H9 (cell line): ENCODE data around the gene ARFGAP1. TPM values are rescaled to one million over a fixed set of nuclear protein-coding genes. Genes with fewer than 3 reads are reported as not detected.

Experiments
- DNase-seq: peaks from one replicate; pipeline ENCODE4 v3.0.0-alpha.2; 2017
- H2AFZ ChIP-seq: one replicate; pipeline ENCODE4 v1.6.1; 2013; ENCODE audit warnings: mild to moderate bottlenecking, low read length, control low read depth, moderate library complexity
- H2AK5ac ChIP-seq: 2 replicates; pipeline ENCODE4 v1.6.1; 2013; ENCODE audit warnings: low read length, control low read depth, mixed read lengths; ENCODE audit not compliant: insufficient read length
- H2BK120ac ChIP-seq: one replicate; pipeline ENCODE4 v1.6.1; 2013; ENCODE audit warnings: low read depth, mild to moderate bottlenecking, low read length, control low read depth, inconsistent platforms; ENCODE audit not compliant: poor library complexity, severe bottlenecking
- H2BK12ac ChIP-seq: 2 replicates; pipeline ENCODE4 v1.6.1; 2013; ENCODE audit warnings: low read length, control low read depth, mixed read lengths, low read depth; ENCODE audit not compliant: insufficient read length
- H2BK15ac ChIP-seq: 2 replicates; pipeline ENCODE4 v1.6.1; 2013; ENCODE audit warnings: low read depth, low read length, control low read depth
- H2BK20ac ChIP-seq: one replicate; pipeline ENCODE4 v1.6.1; 2013; ENCODE audit warnings: low read depth, mild to moderate bottlenecking, low read length, control low read depth, inconsistent platforms; ENCODE audit not compliant: poor library complexity, severe bottlenecking
- H2BK5ac ChIP-seq: 2 replicates; pipeline ENCODE4 v1.6.1; 2013; ENCODE audit warnings: low read length, control low read depth, mixed read lengths; ENCODE audit not compliant: insufficient read length
- H3K14ac ChIP-seq: 2 replicates; pipeline ENCODE4 v1.6.1; 2013; ENCODE audit warnings: low read length, control low read depth; ENCODE audit not compliant: insufficient read depth
- H3K18ac ChIP-seq: 2 replicates; pipeline ENCODE4 v1.6.1; 2013; ENCODE audit warnings: low read depth, mild to moderate bottlenecking, mixed read lengths, low read length, control low read depth; ENCODE audit not compliant: insufficient read length
- H3K23ac ChIP-seq: 2 replicates; pipeline ENCODE4 v1.6.1; 2013; ENCODE audit warnings: low read length, control low read depth, mixed read lengths, low read depth; ENCODE audit not compliant: insufficient read length
- H3K23me2 ChIP-seq: 2 replicates; pipeline ENCODE4 v1.6.1; 2013; ENCODE audit warnings: low read depth, mild to moderate bottlenecking, mixed read lengths, low read length, control low read depth; ENCODE audit not compliant: insufficient read length, poor library complexity, severe bottlenecking
- H3K27ac ChIP-seq: 2 replicates; pipeline ENCODE4 v1.5.1; 2013; ENCODE audit warnings: low read length, control low read depth, mixed read lengths, low read depth; ENCODE audit not compliant: insufficient read length
- H3K27me3 ChIP-seq: 2 replicates; pipeline ENCODE4 v1.6.1; 2013; ENCODE audit warnings: low read length, control low read depth, inconsistent platforms; ENCODE audit not compliant: insufficient read depth
- H3K4ac ChIP-seq: 2 replicates; pipeline ENCODE4 v1.6.1; 2013; ENCODE audit warnings: low read depth, mild to moderate bottlenecking, control low read depth, inconsistent platforms, low read length, moderate library complexity
- H3K4me1 ChIP-seq: 2 replicates; pipeline ENCODE4 v1.6.1; 2013; ENCODE audit warnings: low read length, control low read depth, inconsistent platforms; ENCODE audit not compliant: insufficient read depth
- H3K4me2 ChIP-seq: 2 replicates; pipeline ENCODE4 v1.6.1; 2013; ENCODE audit warnings: low read length, control low read depth, mixed read lengths; ENCODE audit not compliant: insufficient read length, insufficient read depth
- H3K56ac ChIP-seq: 2 replicates; pipeline ENCODE4 v1.6.1; 2013; ENCODE audit warnings: low read depth, mild to moderate bottlenecking, mixed read lengths, low read length, control low read depth; ENCODE audit not compliant: insufficient read length
- H3K79me1 ChIP-seq: 2 replicates; pipeline ENCODE4 v1.6.1; 2013; ENCODE audit warnings: low read depth, mild to moderate bottlenecking, moderate library complexity, low read length, control low read depth, inconsistent platforms; ENCODE audit not compliant: insufficient read depth, poor library complexity, severe bottlenecking
- H3K79me2 ChIP-seq: 2 replicates; pipeline ENCODE4 v1.6.1; 2013; ENCODE audit warnings: low read length, control low read depth, inconsistent platforms; ENCODE audit not compliant: insufficient read depth
- H3K9ac ChIP-seq: 2 replicates; pipeline ENCODE4 v1.6.1; 2013; ENCODE audit warnings: low read length, control low read depth, mixed read lengths; ENCODE audit not compliant: insufficient read length; ENCODE audit errors: extremely low read depth
- H3K9me3 ChIP-seq: one replicate; pipeline ENCODE4 v1.6.1; 2013; ENCODE audit warnings: low read depth, low read length, inconsistent platforms; ENCODE audit not compliant: control insufficient read depth
- H3T11ph ChIP-seq: one replicate; pipeline ENCODE4 v1.6.1; 2013; ENCODE audit warnings: mild to moderate bottlenecking, low read length, control low read depth, inconsistent platforms
- H4K20me1 ChIP-seq: one replicate; pipeline ENCODE4 v1.6.1; 2013; ENCODE audit not compliant: control insufficient read depth, insufficient read length, insufficient read depth
- H4K5ac ChIP-seq: 2 replicates; pipeline ENCODE4 v1.6.1; 2013; ENCODE audit warnings: low read depth, mild to moderate bottlenecking, mixed read lengths, low read length, control low read depth; ENCODE audit not compliant: insufficient read length
- H4K8ac ChIP-seq: replicated peaks from 2 replicates; pipeline ENCODE4 v1.6.1; 2013; ENCODE audit warnings: low read length, control low read depth, mixed read lengths, low read depth; ENCODE audit not compliant: insufficient read length
- H4K91ac ChIP-seq: 2 replicates; pipeline ENCODE4 v1.6.1; 2013; ENCODE audit warnings: low read depth, mild to moderate bottlenecking, moderate library complexity, mixed read lengths, low read length, control low read depth; ENCODE audit not compliant: insufficient read length
- H3K27ac Mint-ChIP-seq, 3 experiments: 2 replicates in 2 of 3; 3 replicates in 1 of 3; pipeline ENCODE4 v1.8.0; 2020 to 2021; ENCODE audit warnings: mixed read lengths in 3 of 3, mild to moderate bottlenecking in 1 of 3, moderate library complexity in 1 of 3
- H3K27me3 Mint-ChIP-seq: 2 replicates; pipeline ENCODE4 v1.8.0; 2021; ENCODE audit warnings: low read depth, mild to moderate bottlenecking, moderate library complexity, mixed read lengths
- H3K36me3 Mint-ChIP-seq, 3 experiments: 2 replicates in 2 of 3; 3 replicates in 1 of 3; pipeline ENCODE4 v1.8.0; 2020 to 2021; ENCODE audit warnings: low read depth in 3 of 3, mixed read lengths in 3 of 3; ENCODE audit not compliant: insufficient read depth in 1 of 3
- H3K4me1 Mint-ChIP-seq, 2 experiments: 2 replicates each; pipeline ENCODE4 v1.8.0; 2020; ENCODE audit warnings: mixed read lengths in 2 of 2
- H3K4me3 Mint-ChIP-seq, 2 experiments: 2 replicates in 1 of 2; 3 replicates in 1 of 2; pipeline ENCODE4 v1.8.0; 2020 to 2021; ENCODE audit warnings: mild to moderate bottlenecking in 2 of 2, mixed read lengths in 2 of 2, moderate library complexity in 1 of 2
- H3K9me3 Mint-ChIP-seq, 2 experiments: 2 replicates in 1 of 2; 3 replicates in 1 of 2; pipeline ENCODE4 v1.8.0; 2020; ENCODE audit warnings: mild to moderate bottlenecking in 2 of 2, mixed read lengths in 2 of 2, moderate library complexity in 1 of 2
- CTCF ChIP-seq: fragments of 200-600 bp; sonication (generic); conservative IDR thresholded peaks from 3 replicates; pipeline ENCODE4 v1.8.0; 2021; ENCODE audit warnings: antibody characterized with exemption, mild to moderate bottlenecking
- WGBS: extraction: QIAGEN DNeasy Blood & Tissue Kit; methylation state at CpG from one replicate; pipeline ENCODE4 v1.1.7; 2013; ENCODE audit warnings: missing lambda C conversion rate, low lambda C conversion rate, mixed read lengths; ENCODE audit not compliant: insufficient read length; ENCODE audit errors: extremely low coverage; 5-methylcytosine and 5-hydroxymethylcytosine counted together
- microRNA-seq: library from miRNA; unstranded; fragments of <30 nt; microRNA quantifications from one replicate; pipeline ENCODE4, GENCODE V29; 2020; ENCODE audit warnings: borderline microRNAs expressed
- total RNA-seq: library from RNA; stranded (reverse); gene quantifications from 2 replicates; pipeline ENCODE4 v1.2.1, GENCODE V29; 2021

Gene ARFGAP1
- total RNA-seq, 1 experiment from 2014 or later = 114 TPM

GRCh38 chr20:63337786-63338420, 65.3 kb downstream of the ARFGAP1 start:
- no peak overlapping the region for H3K18ac ChIP-seq
- DNase-seq = no peak

More at GRCh38 chr20:63337786-63338420, 65.3 kb downstream of the ARFGAP1 start:
- H3K79me1 ChIP-seq = no peaks in the 10 kb centered on the region
- TF ChIP-seq CTCF = no peak
- H4K91ac ChIP-seq = no peak overlapping the region
- H3K9me3 ChIP-seq = no peaks in the 10 kb centered on the region
- Mint-ChIP-seq H3K27ac (no peak overlapping the region), H3K36me3 (no peaks in the 10 kb centered on the region), H3K4me1 (0 out of 4 replicates have a peak, but pooled peaks cover 0 to 3% of the 10 kb centered on the region in 2 experiments), H3K27me3 (peaks cover 51% of the 10 kb centered on the region), H3K9me3 (peaks cover 0 to 9% of the 10 kb centered on the region in 2 experiments; a peak in 2 of 5 replicates), H3K4me3 (no peak overlapping the region)
- no peak overlapping the region for H3K27ac ChIP-seq
- H4K20me1 ChIP-seq = no peaks in the 10 kb centered on the region
- no peak overlapping the region for H3K4ac ChIP-seq
- H2BK20ac ChIP-seq = no peak overlapping the region
- no peak overlapping the region for H3K4me2 ChIP-seq
- no peak overlapping the region for H2BK120ac ChIP-seq
- H3K23ac ChIP-seq = no peak overlapping the region
- no peak overlapping the region for H2BK12ac ChIP-seq
- no peak overlapping the region for H3K56ac ChIP-seq
- no peak overlapping the region for H2AFZ ChIP-seq
- no peak overlapping the region for H4K5ac ChIP-seq
- H3K9ac ChIP-seq = no peak overlapping the region
- no peaks in the 10 kb centered on the region; the same call in 1 of the 2 replicates for H3K79me2 ChIP-seq
- no peaks in the 10 kb centered on the region for H3K27me3 ChIP-seq
- no peak overlapping the region for H4K8ac ChIP-seq
- H3K4me1 ChIP-seq = no peaks in the 10 kb centered on the region
- H2BK15ac ChIP-seq = no peak overlapping the region
- H3T11ph ChIP-seq = no peak overlapping the region
- no CpG with 5 or more reads among the region's 12 CpGs for WGBS
- no peak overlapping the region for H2BK5ac ChIP-seq
- no peak overlapping the region for H2AK5ac ChIP-seq
- no peaks in the 10 kb centered on the region for H3K23me2 ChIP-seq
- H3K14ac ChIP-seq = no peak overlapping the region

Small RNA genes lying within 50 kb of the gene (microRNA-seq; reads per million reads assigned to microRNA genes)
- not detected for gene MIR3196
- gene MIR4326 = not detected

Other genes with a start within 250 kb of the ARFGAP1 start
- 85.4 TPM in 2 replicates for gene YTHDF1, start 56.7 kb upstream of the ARFGAP1 start, total RNA-seq
- 0.31 TPM in 1 of 2 replicates, not detected in the other for gene BIRC7, start 36.9 kb upstream of the ARFGAP1 start, total RNA-seq
- 19.1 and 20.9 TPM in 2 replicates for gene NKAIN4, start 18.4 kb upstream of the ARFGAP1 start, total RNA-seq
- gene COL20A1, start 20.4 kb downstream of the ARFGAP1 start, total RNA-seq = 1.3 and 2.3 TPM in 2 replicates
- 1.1 and 2.5 TPM in 2 replicates for gene CHRNA4, start 88.5 kb downstream of the ARFGAP1 start, total RNA-seq
- 69.2 and 71.5 TPM in 2 replicates for gene KCNQ2, start 199.8 kb downstream of the ARFGAP1 start, total RNA-seq
- 25.8 and 27.4 TPM in 2 replicates for gene EEF1A2, start 226.3 kb downstream of the ARFGAP1 start, total RNA-seq
- gene PPDPF, start 248.0 kb downstream of the ARFGAP1 start, total RNA-seq = 149 and 153 TPM in 2 replicates